ENCODE results near the gene RALBP1.
"Not testable (repeated sequence)": the region's sequence is repeated elsewhere in the genome, so short reads cannot be mapped to it uniquely, and the experiment has no call there.

RALBP1 gene

GRCh38 chr18:9474983-9475642 is at the start of gene RALBP1:
Gene RALBP1, plus strand, starts transcription at chr18:9475513. Its CDS starts 37,533 bp downstream, at chr18:9513046.
- DNase-seq (ENCODE audit: low spot score) = peak; percentile 99

- no peak for DNase-seq (ENCODE audit: low spot score)
These were observed 48.6 kb upstream of the RALBP1 start for GRCh38 chr18:9426753-9427152.

GRCh38 chr18:9428301-9428706 is 47.0 kb upstream of the RALBP1 start:
- DNase-seq (ENCODE audit: low spot score) = no peak

GRCh38 chr18:9428862-9429661 is 46.3 kb upstream of the RALBP1 start:
- DNase-seq (ENCODE audit: low spot score) = no peak

GRCh38 chr18:9429662-9429993 is 45.7 kb upstream of the RALBP1 start:
- DNase-seq (ENCODE audit: low spot score) = no peak

- DNase-seq (ENCODE audit: low spot score) = not testable (repeated sequence)
These were observed 45.0 kb upstream of the RALBP1 start for GRCh38 chr18:9430315-9430714.

- no peak for DNase-seq (ENCODE audit: low spot score)
These were observed 44.0 kb upstream of the RALBP1 start for GRCh38 chr18:9431296-9431695.

GRCh38 chr18:9433122-9433521 is 42.2 kb upstream of the RALBP1 start:
- not testable (repeated sequence) for DNase-seq (ENCODE audit: low spot score)

- DNase-seq (ENCODE audit: low spot score) = no peak
These were observed 41.6 kb upstream of the RALBP1 start for GRCh38 chr18:9433671-9434121.

- no peak for DNase-seq (ENCODE audit: low spot score)
These were observed 41.1 kb upstream of the RALBP1 start for GRCh38 chr18:9434122-9434701.

GRCh38 chr18:9435041-9435440 is 40.3 kb upstream of the RALBP1 start:
- no peak for DNase-seq (ENCODE audit: low spot score)

- no peak for DNase-seq (ENCODE audit: low spot score)
These were observed 38.9 kb upstream of the RALBP1 start for GRCh38 chr18:9436206-9436929.

- DNase-seq (ENCODE audit: low spot score) = no peak
These were observed 38.3 kb upstream of the RALBP1 start for GRCh38 chr18:9437021-9437437.

- no peak for DNase-seq (ENCODE audit: low spot score)
These were observed 37.6 kb upstream of the RALBP1 start for GRCh38 chr18:9437672-9438071.

- peak; percentile 22 for DNase-seq (ENCODE audit: low spot score)
These were observed 34.3 kb upstream of the RALBP1 start for GRCh38 chr18:9441061-9441460.

GRCh38 chr18:9444549-9444948 is 30.8 kb upstream of the RALBP1 start:
- no peak for DNase-seq (ENCODE audit: low spot score)

GRCh38 chr18:9446839-9447238 is 28.5 kb upstream of the RALBP1 start:
- DNase-seq (ENCODE audit: low spot score) = no peak

GRCh38 chr18:9447334-9447733 is 28.0 kb upstream of the RALBP1 start:
- DNase-seq (ENCODE audit: low spot score) = no peak

GRCh38 chr18:9449600-9450414 is 25.5 kb upstream of the RALBP1 start:
- no peak for DNase-seq (ENCODE audit: low spot score)

GRCh38 chr18:9450920-9451319 is 24.4 kb upstream of the RALBP1 start:
- DNase-seq (ENCODE audit: low spot score) = not testable (repeated sequence)

GRCh38 chr18:9453283-9453682 is 22.0 kb upstream of the RALBP1 start:
- DNase-seq (ENCODE audit: low spot score) = no peak

Measured in NAMALWA (cell line).